NCI-H2107 (cell line): ENCODE data around the gene HOXA9.

Source experiments
- DNase-seq: peaks from one replicate; lab custom pipeline; 2025; lab: John Stamatoyannopoulos, UW

HOXA9 gene

GRCh38 chr7:27165089-27165995, at the start of gene HOXA9:
HOXA9 (minus strand) TSS chr7:27165537; CDS start chr7:27165457, 80 bp downstream.
- DNase-seq: no peak

- DNase-seq: no peak
These were observed 49.1 kb upstream of the HOXA9 start for GRCh38 chr7:27214239-27214950.

- no peak for DNase-seq
These were observed 48.3 kb upstream of the HOXA9 start for GRCh38 chr7:27213433-27214238.

- DNase-seq: no peak
These were observed 47.4 kb upstream of the HOXA9 start for GRCh38 chr7:27212497-27213432.

DNA sequence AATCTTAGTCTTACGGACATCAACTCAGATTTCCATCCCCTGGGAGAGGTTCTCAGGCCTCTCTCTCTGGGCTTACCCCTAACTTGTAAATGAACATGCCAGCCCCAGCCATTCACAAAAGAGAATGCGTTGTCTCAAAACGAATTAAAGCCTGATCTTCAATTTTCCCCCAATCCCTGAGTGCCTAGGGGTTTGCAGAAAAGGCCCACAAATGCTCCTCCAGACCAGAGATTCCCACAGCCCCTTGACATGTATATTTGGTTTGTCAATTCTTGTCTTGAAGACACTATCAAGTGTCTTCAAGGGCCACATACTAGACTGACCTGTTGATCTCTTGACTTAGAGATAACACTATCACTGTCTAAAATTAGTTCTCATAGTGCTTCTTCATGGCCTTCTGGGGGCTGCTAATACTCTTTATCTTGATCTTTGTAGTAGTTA, 46.4 kb upstream of the HOXA9 start:
- no peak for DNase-seq

GRCh38 chr7:27211084-27211446, 45.7 kb upstream of the HOXA9 start:
- DNase-seq: no peak

- DNase-seq: no peak
These were observed 45.2 kb upstream of the HOXA9 start for GRCh38 chr7:27210441-27211083.

- DNase-seq: no peak
These were observed 44.6 kb upstream of the HOXA9 start for GRCh38 chr7:27209933-27210440.

DNA sequence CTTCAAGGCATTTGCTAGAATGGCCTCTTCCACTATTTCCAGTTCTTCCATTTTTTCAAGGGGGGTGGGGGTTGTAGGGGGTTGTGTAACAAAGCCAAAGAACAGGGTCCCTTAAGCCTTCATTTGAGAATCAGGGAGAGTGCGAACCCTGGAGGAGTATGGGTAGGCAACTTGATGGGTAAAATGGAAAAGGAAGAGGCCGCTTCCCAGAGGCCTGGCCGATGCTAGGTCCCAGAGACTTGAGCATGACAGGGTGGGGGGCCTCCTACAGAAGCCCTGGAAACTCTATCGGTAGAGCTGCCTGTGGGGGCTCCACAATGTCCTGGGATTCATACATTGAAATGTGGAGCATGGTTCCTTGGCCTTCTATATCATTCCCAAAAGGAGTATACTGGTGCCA, 43.7 kb upstream of the HOXA9 start:
- DNase-seq: no peak

- no peak for DNase-seq
These were observed 42.1 kb upstream of the HOXA9 start for GRCh38 chr7:27207348-27207985.

GRCh38 chr7:27205325-27206280, 40.3 kb upstream of the HOXA9 start:
- no peak for DNase-seq

DNA sequence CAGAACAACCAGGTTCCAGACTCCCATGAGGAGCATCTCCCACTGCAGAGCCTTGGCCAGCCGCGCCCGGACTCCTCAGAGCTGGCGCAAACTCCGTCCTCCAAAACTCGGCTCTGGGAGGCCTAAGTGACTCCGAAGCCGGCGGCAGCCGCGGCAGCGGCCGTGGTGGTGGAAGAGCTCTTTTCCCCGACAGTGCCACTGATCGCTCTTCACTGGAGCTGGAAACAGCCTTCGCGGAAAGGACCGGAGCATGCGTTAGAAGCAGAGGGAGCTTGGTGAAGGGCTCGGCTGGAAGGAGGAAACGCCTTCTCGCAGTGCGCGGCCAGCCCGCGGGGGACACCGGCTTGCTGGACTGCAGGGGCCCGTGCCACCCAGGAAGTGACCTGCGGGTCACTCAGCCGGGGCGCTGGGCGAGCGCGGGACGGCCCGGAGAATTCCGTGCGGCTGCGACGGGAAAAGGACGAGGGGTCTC, 39.5 kb upstream of the HOXA9 start:
- DNase-seq: no peak

DNA sequence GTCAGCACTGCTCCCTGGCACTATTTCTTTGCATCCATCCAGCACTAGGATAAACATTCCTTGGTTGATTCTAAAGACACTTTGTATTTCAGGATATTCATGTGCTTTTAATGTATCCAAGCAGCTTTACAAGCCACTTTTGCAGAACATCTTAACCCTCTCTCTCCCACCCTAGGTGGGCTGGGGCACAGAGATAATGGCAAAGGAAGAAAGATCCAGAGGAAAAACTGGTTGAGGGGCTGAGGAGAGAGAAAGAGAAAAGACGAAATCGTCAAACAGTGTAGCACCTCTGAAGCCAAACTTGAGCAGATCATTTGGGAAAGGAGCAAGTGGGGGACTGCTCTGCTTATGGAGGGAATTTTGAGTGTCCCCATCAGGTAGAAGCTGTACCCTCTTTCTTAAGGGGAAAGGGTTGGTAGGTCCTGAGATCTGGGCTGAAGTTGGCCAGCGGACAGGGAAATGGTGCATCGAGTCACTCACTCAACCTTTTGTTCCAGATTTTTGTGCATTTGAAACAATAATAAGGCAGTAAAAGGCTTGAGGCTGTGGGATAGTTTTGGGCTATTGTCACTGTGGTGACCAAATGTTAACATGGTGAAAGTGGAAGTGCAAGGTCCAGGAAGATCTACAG, 38.7 kb upstream of the HOXA9 start:
- DNase-seq: no peak

DNA sequence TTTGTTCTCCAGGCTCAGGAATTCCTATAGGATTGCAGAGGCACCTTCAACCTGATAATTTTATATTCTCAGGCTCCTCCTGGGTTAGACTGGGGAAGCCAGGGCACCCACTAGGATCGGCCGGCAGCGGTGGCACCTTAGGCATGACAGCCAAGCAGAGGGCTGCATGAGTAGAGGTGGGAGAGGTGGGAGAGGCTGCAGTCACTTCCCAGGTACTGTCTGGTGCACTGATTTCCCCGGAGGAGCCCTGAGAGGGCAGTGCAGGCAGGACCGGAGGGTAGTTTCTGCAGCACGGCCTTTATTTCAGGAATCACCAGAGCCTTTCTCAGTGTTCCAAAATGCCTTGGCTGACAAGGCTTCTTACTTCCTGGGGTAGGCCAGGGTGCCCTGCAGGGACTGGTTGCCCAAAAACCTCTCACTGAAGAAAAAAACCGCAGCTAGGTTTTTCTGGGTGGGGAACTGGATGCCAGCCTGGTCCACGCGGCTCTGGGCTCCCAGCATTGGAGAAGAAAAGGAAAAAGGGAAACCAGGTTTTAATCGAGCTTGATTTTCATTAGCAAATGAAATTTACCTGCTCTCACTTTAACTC, 38.1 kb upstream of the HOXA9 start:
- no peak for DNase-seq

- DNase-seq: no peak
These were observed 37.5 kb upstream of the HOXA9 start for GRCh38 chr7:27202862-27203134.

- no peak for DNase-seq
These were observed 36.9 kb upstream of the HOXA9 start for GRCh38 chr7:27202018-27202861.

GRCh38 chr7:27201580-27202017, 36.3 kb upstream of the HOXA9 start:
- no peak for DNase-seq
